ENCODE results near the gene FTH1. TPM values are rescaled to one million over a fixed set of nuclear protein-coding genes. Genes with fewer than 3 reads are reported as not detected.

Gene FTH1
- total and polyA plus RNA-seq, 2 of the 8 experiments (the other 6 are each of a cell fraction or from before 2014, with no cell fraction given): 1,153 to 1,461 TPM

GRCh38 chr11:61952882-61953281 is 14.6 kb downstream of the FTH1 start:
- Histone ChIP-seq H3K4me1 (replicated peaks in 1 of 4; ENCODE audit: control insufficient read depth in 3 of 4, insufficient read depth in 4 of 4, low read length in 3 of 4) (peaks cover 0 to 4% (median 3%) of the 10 kb centered on the region in 4 experiments; a peak in 5 of 7 replicates), H3K18ac (ENCODE audit: extremely low read depth, low read length) (no peak overlapping the region), H2AFZ (ENCODE audit: low read length) (no peak overlapping the region), H3K27me3 (replicated peaks in 1 of 4; ENCODE audit: control insufficient read depth in 3 of 4, extremely low read depth in 1 of 4, insufficient read depth in 3 of 4, low read length in 3 of 4) (peaks cover 0 to 8% (median 2%) of the 10 kb centered on the region in 4 experiments; a peak in 4 of 7 replicates), H3K23ac (ENCODE audit: insufficient read length) (no peak overlapping the region), H4K5ac (ENCODE audit: insufficient read length, low read depth, low read length) (no peak overlapping the region), H3K4me3 (ENCODE audit: extremely low read depth in 1 of 4, insufficient read depth in 2 of 4, low read depth in 3 of 4, low read length in 4 of 4) (no peak overlapping the region), H2BK120ac (replicated peaks; ENCODE audit: low read depth, low read length) (no peak overlapping the region), H3K9me3 (ENCODE audit: insufficient read depth in 2 of 2, low read depth in 1 of 2, low read length in 1 of 2) (no peaks in the 10 kb centered on the region), H4K8ac (ENCODE audit: extremely low read depth, insufficient read depth, low read length) (no peak overlapping the region), H3K79me1 (ENCODE audit: low read depth, low read length) (no peaks in the 10 kb centered on the region), H4K20me1 (replicated peaks in 1 of 2; ENCODE audit: control insufficient read depth in 1 of 2, insufficient read depth in 2 of 2, low read length in 2 of 2) (no peaks in the 10 kb centered on the region), H2BK12ac (ENCODE audit: low read depth, low read length) (no peak overlapping the region), H3K4ac (replicated peaks; ENCODE audit: insufficient read length, low read depth, low read length) (no peak overlapping the region), H2BK5ac (ENCODE audit: low read depth, low read length) (no peak overlapping the region), H3K9ac (replicated peaks in 1 of 4; ENCODE audit: extremely low read depth in 1 of 4, low read depth in 3 of 4, low read length in 3 of 4) (no peak overlapping the region), H2BK15ac (ENCODE audit: low read length) (no peak overlapping the region), H3K14ac (ENCODE audit: insufficient read length) (no peak overlapping the region), H3K4me2 (ENCODE audit: insufficient read depth in 1 of 2, low read depth in 2 of 2, low read length in 2 of 2) (no peak overlapping the region), H3K27ac (ENCODE audit: low read depth, low read length) (no peak overlapping the region), H3K23me2 (ENCODE audit: low read depth, low read length) (peaks cover 2% of the 10 kb centered on the region; the same call in 1 of the 2 replicates), H2AK5ac (ENCODE audit: low read depth, low read length) (no peak overlapping the region), H3K56ac (replicated peaks; ENCODE audit: insufficient read length, low read depth, low read length) (no peak overlapping the region), H2BK20ac (ENCODE audit: low read length) (no peak overlapping the region), H4K91ac (replicated peaks; ENCODE audit: insufficient read length, low read length) (no peak overlapping the region), H3K79me2 (ENCODE audit: control insufficient read depth in 1 of 2, insufficient read depth in 2 of 2, low read length in 2 of 2) (no peaks in the 10 kb centered on the region), H3K36me3 (ENCODE audit: control insufficient read depth in 2 of 4, insufficient read depth in 4 of 4, low read length in 3 of 4) (no peaks in the 10 kb centered on the region)
- CTCF ChIA-PET (ENCODE audit: partially characterized antibody): interaction anchor here (0.7 to 10.3 kb wide), 6 partner anchors 16 to 155 kb away, joined by 5 to 658 read pairs (median 5); partner anchors contain the start of gene FADS3
- WGBS, 2 experiments (ENCODE audit: extremely low coverage in 1 of 2, insufficient coverage in 1 of 2, insufficient read length in 1 of 2, insufficient replicate concordance in 2 of 2, low coverage in 1 of 2, low lambda C conversion rate in 2 of 2, missing lambda C conversion rate in 1 of 2): 100% methylated on average over 3 of the region's 3 CpGs; no CpG with 5 or more reads in 1 of the 2 experiments
- FAIRE-seq (no peak), DNase-seq (ENCODE audit: low read depth in 1 of 2, low spot score in 2 of 2) (no peak)
- POLR2A ChIA-PET (ENCODE audit: partially characterized antibody): interaction anchor here (9.0 to 22.2 kb wide), 2 partner anchors 19 to 49 kb away, joined by 137 to 458 read pairs; partner anchors contain the start of gene FTH1
- TF ChIP-seq CTCF (IDR thresholded peaks at IDR 0.05; ENCODE audit: control extremely low read depth in 1 of 3, insufficient read depth in 1 of 3, low read depth in 1 of 3, low read length in 3 of 3): no peak
- TF ChIP-seq ASH2L (IDR thresholded peaks at IDR 0.05; ENCODE audit: low read length): no peak
- TF ChIP-seq SIN3A (conservative IDR thresholded peaks at IDR 0.05 in 1 of 2, IDR thresholded peaks at IDR 0.05 in 1 of 2; ENCODE audit: low read depth in 1 of 2, low read length in 2 of 2): no peak
- no peak for TF ChIP-seq ATF2 (IDR thresholded peaks at IDR 0.05; ENCODE audit: low read length)
- TF ChIP-seq CHD1 (IDR thresholded peaks at IDR 0.05; ENCODE audit: low read depth, low read length): no peak
- no peak for TF ChIP-seq TEAD4 (IDR thresholded peaks at IDR 0.05; ENCODE audit: low read depth, low read length)
- TF ChIP-seq SAP30 (IDR thresholded peaks at IDR 0.05; ENCODE audit: insufficient read depth, insufficient replicate concordance, low read length): no peak
- TF ChIP-seq SP2 (IDR thresholded peaks at IDR 0.05; ENCODE audit: low read length): no peak

Measured in H1 (cell line).